IMR-90 (cell line): ENCODE measurements around the gene KIF6. TPM values are rescaled to one million over a fixed set of nuclear protein-coding genes. Genes with fewer than 3 reads are reported as not detected.

Source experiments
- ATAC-seq: fragments of 200-7000 bp; cut with Tn5 transposase; 2 replicates; pipeline ENCODE4 v1.9.1; 2020; ENCODE audit warnings: low read depth, mild to moderate bottlenecking, moderate library complexity
- BruUV-seq: library from RNA; stranded (reverse); fragments of 400-500 nt; replicated peaks from 2 replicates; lab custom pipeline; 2021; lab: Mats Ljungman, UMichigan
- CTCF ChIA-PET: fragments of 300-600 bp; formaldehyde crosslinking; extraction: SDS; loops from one replicate; lab custom pipeline; 2021; ENCODE audit warnings: antibody characterized with exemption; lab: Yijun Ruan, JAX
- POLR2A ChIA-PET: fragments of 300-600 bp; sonication (Branson Sonifier 250); formaldehyde crosslinking; loops from one replicate; lab custom pipeline; 2022; ENCODE audit warnings: antibody characterized with exemption; ENCODE audit not compliant: unreplicated experiment; lab: Charles Lee
- DNase-seq: peaks from one replicate; pipeline ENCODE4 v3.0.0; 2013
- H2AFZ ChIP-seq: replicated peaks from 2 replicates; pipeline ENCODE3; 2013; ENCODE audit warnings: low read length, mild to moderate bottlenecking; ENCODE audit not compliant: poor library complexity
- H2AK5ac ChIP-seq: 2 replicates; pipeline ENCODE4 v1.6.1; 2013; ENCODE audit warnings: low read depth, low read length, inconsistent platforms
- H2AK9ac ChIP-seq: replicated peaks from 2 replicates; pipeline ENCODE3; 2013; ENCODE audit warnings: mild to moderate bottlenecking, low read depth, low read length, moderate library complexity; ENCODE audit not compliant: poor library complexity
- H2BK120ac ChIP-seq: 2 replicates; pipeline ENCODE4 v1.6.1; 2013; ENCODE audit warnings: low read depth, low read length, inconsistent platforms
- H2BK15ac ChIP-seq: 3 replicates; pipeline ENCODE4 v1.6.1; 2013; ENCODE audit warnings: low read depth, low read length, inconsistent platforms
- H2BK20ac ChIP-seq: 2 replicates; pipeline ENCODE4 v1.6.1; 2013; ENCODE audit warnings: low read depth, mild to moderate bottlenecking, inconsistent platforms, low read length, moderate library complexity
- H2BK5ac ChIP-seq: 2 replicates; pipeline ENCODE4 v1.6.1; 2013; ENCODE audit warnings: mild to moderate bottlenecking, low read depth, low read length, inconsistent platforms; ENCODE audit not compliant: poor library complexity, severe bottlenecking
- H3K14ac ChIP-seq: replicated peaks from 2 replicates; pipeline ENCODE4 v1.6.1; 2013; ENCODE audit warnings: low read depth, low read length, inconsistent platforms
- H3K18ac ChIP-seq: 2 replicates; pipeline ENCODE4 v1.6.1; 2013; ENCODE audit warnings: low read depth, low read length, control low read depth
- H3K23ac ChIP-seq: 2 replicates; pipeline ENCODE4 v1.6.1; 2013; ENCODE audit warnings: low read depth, low read length, inconsistent platforms
- H3K27ac ChIP-seq: 2 replicates; pipeline ENCODE4 v1.5.1; 2013; ENCODE audit warnings: mild to moderate bottlenecking, control low read depth, low read length; ENCODE audit not compliant: insufficient read depth
- H3K27me3 ChIP-seq: 2 replicates; pipeline ENCODE4 v1.6.1; 2013; ENCODE audit warnings: low read length; ENCODE audit not compliant: control insufficient read depth, insufficient read depth
- H3K36me3 ChIP-seq: 2 replicates; pipeline ENCODE4 v1.6.1; 2013; ENCODE audit warnings: low read length, mixed read lengths; ENCODE audit not compliant: control insufficient read depth, insufficient read depth
- H3K4ac ChIP-seq: 2 replicates; pipeline ENCODE4 v1.6.1; 2013; ENCODE audit warnings: low read depth, low read length, inconsistent platforms
- H3K4me1 ChIP-seq: 2 replicates; pipeline ENCODE4 v1.6.1; 2013; ENCODE audit warnings: low read length, mixed read lengths; ENCODE audit not compliant: control insufficient read depth, insufficient read depth
- H3K4me2 ChIP-seq: 2 replicates; pipeline ENCODE4 v1.6.1; 2013; ENCODE audit warnings: low read depth, mild to moderate bottlenecking, control low read depth, low read length, moderate library complexity
- H3K4me3 ChIP-seq: 2 replicates; pipeline ENCODE4 v1.5.1; 2013; ENCODE audit warnings: low read depth, mild to moderate bottlenecking, control low read depth, low read length, moderate library complexity; ENCODE audit not compliant: insufficient read depth
- H3K56ac ChIP-seq: 2 replicates; pipeline ENCODE4 v1.6.1; 2013; ENCODE audit warnings: low read length, inconsistent platforms; ENCODE audit not compliant: insufficient read depth; ENCODE audit errors: extremely low read depth
- H3K79me1 ChIP-seq, 2 experiments: 2 replicates each; pipeline ENCODE4 v1.6.1; 2013; ENCODE audit warnings: low read length in 2 of 2, inconsistent platforms in 1 of 2, low read depth in 1 of 2
- H3K9ac ChIP-seq: 2 replicates; pipeline ENCODE4 v1.6.1; 2013; ENCODE audit warnings: low read depth, low read length, control low read depth
- H3K9me1 ChIP-seq: 2 replicates; pipeline ENCODE4 v1.6.1; 2013; ENCODE audit warnings: low read length, inconsistent platforms; ENCODE audit not compliant: insufficient read depth
- H3K9me3 ChIP-seq: 2 replicates; pipeline ENCODE4 v1.6.1; 2013; ENCODE audit warnings: low read length; ENCODE audit not compliant: control insufficient read depth, insufficient read depth
- H4K20me1 ChIP-seq: 2 replicates; pipeline ENCODE4 v1.6.1; 2013; ENCODE audit warnings: low read length, inconsistent platforms; ENCODE audit not compliant: insufficient read depth
- H4K5ac ChIP-seq: 2 replicates; pipeline ENCODE4 v1.6.1; 2013; ENCODE audit warnings: mild to moderate bottlenecking, low read depth, low read length, control low read depth
- H4K8ac ChIP-seq, 2 experiments: 2 replicates each; pipeline ENCODE4 v1.6.1; 2013; ENCODE audit warnings: low read depth in 2 of 2, low read length in 2 of 2, control low read depth in 1 of 2, inconsistent platforms in 1 of 2
- H4K91ac ChIP-seq: 2 replicates; pipeline ENCODE4 v1.6.1; 2013; ENCODE audit warnings: low read depth, low read length, inconsistent platforms; ENCODE audit not compliant: insufficient read depth
- BHLHE40 ChIP-seq: fragments of 150-350 bp; IDR thresholded peaks from 2 replicates; pipeline ENCODE4 v1.6.1; 2016; ENCODE audit warnings: mild to moderate bottlenecking, low read depth, low read length
- CEBPB ChIP-seq: IDR thresholded peaks from 2 replicates; pipeline ENCODE4 v1.6.1; 2012; ENCODE audit warnings: low read depth, low read length, improper control_type of control experiment
- CHD1 ChIP-seq: IDR thresholded peaks from 2 replicates; pipeline ENCODE4 v1.6.1; 2012; ENCODE audit warnings: low read depth, low read length, improper control_type of control experiment
- CTCF ChIP-seq: conservative IDR thresholded peaks from 2 replicates; pipeline ENCODE4 v1.5.1; 2012; ENCODE audit warnings: mild to moderate bottlenecking, low read depth, low read length, improper control_type of control experiment
- FOS ChIP-seq: fragments of 150-350 bp; IDR thresholded peaks from 2 replicates; pipeline ENCODE4 v1.6.1; 2016; ENCODE audit warnings: low read depth, low read length
- MAFK ChIP-seq: IDR thresholded peaks from 2 replicates; pipeline ENCODE4 v1.6.1; 2012; ENCODE audit warnings: low read depth, low read length, improper control_type of control experiment
- MAZ ChIP-seq: IDR thresholded peaks from 2 replicates; pipeline ENCODE4 v1.6.1; 2012; ENCODE audit warnings: low read depth, mild to moderate bottlenecking, low read length, improper control_type of control experiment, moderate library complexity, borderline replicate concordance
- MXI1 ChIP-seq: IDR thresholded peaks from 2 replicates; pipeline ENCODE4 v1.6.1; 2012; ENCODE audit warnings: low read depth, mild to moderate bottlenecking, low read length, moderate library complexity, borderline replicate concordance
- NFE2L2 ChIP-seq: fragments of 150-350 bp; IDR thresholded peaks from 2 replicates; pipeline ENCODE4 v1.6.1; 2016; ENCODE audit warnings: low read depth, mild to moderate bottlenecking, low read length
- POLR2A ChIP-seq: IDR thresholded peaks from 2 replicates; pipeline ENCODE4 v1.6.1; 2012; ENCODE audit warnings: mild to moderate bottlenecking, low read depth, low read length
- RAD21 ChIP-seq: IDR thresholded peaks from 2 replicates; pipeline ENCODE4 v1.6.1; 2012; ENCODE audit warnings: low read length, improper control_type of control experiment
- RCOR1 ChIP-seq: IDR thresholded peaks from 2 replicates; pipeline ENCODE4 v1.6.1; 2012; ENCODE audit warnings: mild to moderate bottlenecking, low read length, improper control_type of control experiment; ENCODE audit not compliant: insufficient replicate concordance
- RFX5 ChIP-seq: IDR thresholded peaks from 2 replicates; pipeline ENCODE4 v1.8.0; 2012; ENCODE audit warnings: low read depth, mild to moderate bottlenecking, low read length, moderate library complexity
- SMC3 ChIP-seq: fragments of 150-350 bp; IDR thresholded peaks from 2 replicates; pipeline ENCODE4 v1.6.1; 2016; ENCODE audit warnings: low read depth, mild to moderate bottlenecking, antibody characterized with exemption, low read length, moderate library complexity
- WGBS, 2 experiments: methylation state at CpG; one replicate each; pipeline versions ENCODE4 v1.1.5 to v1.1.7; 2013; ENCODE audit warnings: missing lambda C conversion rate in 2 of 2; ENCODE audit not compliant: insufficient read length in 1 of 2; ENCODE audit errors: extremely low coverage in 2 of 2; 5-methylcytosine and 5-hydroxymethylcytosine counted together
- dilution Hi-C: fragments of 300-500 bp; cut with HindIII; formaldehyde crosslinking; loops from one replicate; pipeline ENCODE4 v1.14.3; 2018; ENCODE audit warnings: low sequenced_read_pairs; ENCODE audit not compliant: unreplicated experiment
- in situ Hi-C: fragments of 300-500 bp; cut with MboI; formaldehyde crosslinking; loops from 3 replicates; pipeline ENCODE4 v1.14.3; 2019; ENCODE audit warnings: low sequenced_read_pairs, inconsistent platforms, mixed read lengths
- intact Hi-C: fragments of 100-400 bp; cut with micrococcal nuclease; formaldehyde crosslinking; loops from 2 replicates; pipeline ENCODE4 v1.10.0; 2022
- polyA plus RNA-seq, 3 experiments: library from polyadenylated mRNA; depleted of rRNA; stranded (reverse); fragments of >200 nt; gene quantifications; 2 replicates each; pipeline ENCODE4 v1.2.3, GENCODE V29; 2012; ENCODE audit warnings: low replicate concordance in 1 of 3
- total RNA-seq: library from RNA; depleted of rRNA; stranded (reverse); fragments of >200 nt; gene quantifications from 2 replicates; pipeline ENCODE4 v1.2.3, GENCODE V29; 2012
- TF ChIP-seq, protein P1 (sequence below): fragments of 150-350 bp; IDR thresholded peaks from 2 replicates; pipeline ENCODE4 v1.6.1; 2016; ENCODE audit warnings: low read depth, mild to moderate bottlenecking, low read length, moderate library complexity, borderline replicate concordance
- TF ChIP-seq, protein P2 (sequence below): fragments of 150-350 bp; IDR thresholded peaks from 2 replicates; pipeline ENCODE4 v1.6.1; 2017; ENCODE audit warnings: mild to moderate bottlenecking, antibody characterized with exemption, low read length, low read depth

The KIF6 gene
- total and polyA plus RNA-seq, 2 of the 4 experiments (the other 2 are of a cell fraction) = under 0.01 to 0.10 TPM

DNA sequence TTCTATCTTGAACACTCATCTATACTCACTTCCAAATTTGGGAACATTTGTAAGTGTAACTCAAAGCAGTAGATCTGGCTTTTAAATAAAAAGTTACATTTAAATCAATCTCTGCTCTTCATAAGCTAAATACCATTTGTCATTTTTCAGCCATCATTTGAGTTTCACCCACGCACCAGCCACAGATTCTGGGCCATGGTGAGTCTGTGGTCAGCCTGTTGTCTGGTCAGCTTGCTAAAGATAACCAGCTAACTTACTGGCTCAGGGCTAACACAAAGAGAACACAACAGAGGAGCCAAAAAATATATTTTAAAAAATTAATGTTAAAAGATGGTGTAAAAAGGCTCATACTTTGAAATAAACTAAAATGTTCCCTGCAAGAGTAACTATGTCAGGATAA, 181.3 kb downstream of the KIF6 start:
- Histone ChIP-seq H3K4me2 (no peak overlapping the region), H3K27me3 (no peaks in the 10 kb centered on the region), H3K18ac (no peak overlapping the region), H3K36me3 (no peaks in the 10 kb centered on the region), H3K79me1 (no peaks in the 10 kb centered on the region), H3K27ac (no peak overlapping the region), H2BK20ac (no peak overlapping the region), H2AK9ac (no peak overlapping the region), H4K20me1 (no peaks in the 10 kb centered on the region), H3K9me3 (no peaks in the 10 kb centered on the region; the same call in 1 of the 2 replicates), H2AK5ac (no peak overlapping the region), H3K14ac (no peak overlapping the region), H3K23ac (no peak overlapping the region), H3K4ac (no peak overlapping the region), H3K4me1 (no peaks in the 10 kb centered on the region), H4K5ac (no peak overlapping the region), H4K8ac (no peak overlapping the region), H2BK5ac (no peak overlapping the region), H3K56ac (no peak overlapping the region), H2BK15ac (no peak overlapping the region), H3K9ac (no peak overlapping the region), H2AFZ (no peak overlapping the region), H4K91ac (no peak overlapping the region), H2BK120ac (no peak overlapping the region), H3K9me1 (no peaks in the 10 kb centered on the region), H3K4me3 (no peak overlapping the region)
- ChIA-PET POLR2A (no interaction called here), CTCF (interaction anchor here (0.5 to 1.2 kb wide), 2 partner anchors 10 to 486 kb away, joined by 3 read pairs; no protein-coding TSS in a partner anchor)
- ATAC-seq (no peak), DNase-seq (no peak)
- in situ Hi-C loops = no loop called here
- TF ChIP-seq FOS = no peak
- no peak for TF ChIP-seq RAD21
- no peak for TF ChIP-seq MAZ
- TF ChIP-seq CEBPB = no peak
- TF ChIP-seq, protein P1, sequence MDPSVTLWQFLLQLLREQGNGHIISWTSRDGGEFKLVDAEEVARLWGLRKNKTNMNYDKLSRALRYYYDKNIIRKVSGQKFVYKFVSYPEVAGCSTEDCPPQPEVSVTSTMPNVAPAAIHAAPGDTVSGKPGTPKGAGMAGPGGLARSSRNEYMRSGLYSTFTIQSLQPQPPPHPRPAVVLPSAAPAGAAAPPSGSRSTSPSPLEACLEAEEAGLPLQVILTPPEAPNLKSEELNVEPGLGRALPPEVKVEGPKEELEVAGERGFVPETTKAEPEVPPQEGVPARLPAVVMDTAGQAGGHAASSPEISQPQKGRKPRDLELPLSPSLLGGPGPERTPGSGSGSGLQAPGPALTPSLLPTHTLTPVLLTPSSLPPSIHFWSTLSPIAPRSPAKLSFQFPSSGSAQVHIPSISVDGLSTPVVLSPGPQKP = no peak
- no peak for TF ChIP-seq RCOR1
- TF ChIP-seq POLR2A = no peak
- no peak for TF ChIP-seq CTCF
- no peak for TF ChIP-seq MXI1
- TF ChIP-seq, protein P2, sequence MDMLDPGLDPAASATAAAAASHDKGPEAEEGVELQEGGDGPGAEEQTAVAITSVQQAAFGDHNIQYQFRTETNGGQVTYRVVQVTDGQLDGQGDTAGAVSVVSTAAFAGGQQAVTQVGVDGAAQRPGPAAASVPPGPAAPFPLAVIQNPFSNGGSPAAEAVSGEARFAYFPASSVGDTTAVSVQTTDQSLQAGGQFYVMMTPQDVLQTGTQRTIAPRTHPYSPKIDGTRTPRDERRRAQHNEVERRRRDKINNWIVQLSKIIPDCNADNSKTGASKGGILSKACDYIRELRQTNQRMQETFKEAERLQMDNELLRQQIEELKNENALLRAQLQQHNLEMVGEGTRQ = no peak
- TF ChIP-seq SMC3 = no peak
- no peak for TF ChIP-seq BHLHE40
- TF ChIP-seq CHD1 = no peak
- TF ChIP-seq RFX5 = no peak
- TF ChIP-seq NFE2L2 = no peak
- no peak for TF ChIP-seq MAFK
- no CpG with 5 or more reads among the region's 1 CpG for WGBS, 2 experiments
- no TSS peak for BruUV-seq
- dilution Hi-C loops = no loop called here
- intact Hi-C loops = no loop called here
